Epidermal melanocyte (primary cell): ENCODE results near the gene DNMT3A.
A peak's percentile ranks its signal among the peaks of the same experiment; 100 is the strongest.

Experiments
- DNase-seq: peaks from one replicate; pipeline ENCODE4 v3.0.0; 2011; ENCODE audit warnings: low spot score; ENCODE audit not compliant: insufficient read length

DNMT3A gene

DNA sequence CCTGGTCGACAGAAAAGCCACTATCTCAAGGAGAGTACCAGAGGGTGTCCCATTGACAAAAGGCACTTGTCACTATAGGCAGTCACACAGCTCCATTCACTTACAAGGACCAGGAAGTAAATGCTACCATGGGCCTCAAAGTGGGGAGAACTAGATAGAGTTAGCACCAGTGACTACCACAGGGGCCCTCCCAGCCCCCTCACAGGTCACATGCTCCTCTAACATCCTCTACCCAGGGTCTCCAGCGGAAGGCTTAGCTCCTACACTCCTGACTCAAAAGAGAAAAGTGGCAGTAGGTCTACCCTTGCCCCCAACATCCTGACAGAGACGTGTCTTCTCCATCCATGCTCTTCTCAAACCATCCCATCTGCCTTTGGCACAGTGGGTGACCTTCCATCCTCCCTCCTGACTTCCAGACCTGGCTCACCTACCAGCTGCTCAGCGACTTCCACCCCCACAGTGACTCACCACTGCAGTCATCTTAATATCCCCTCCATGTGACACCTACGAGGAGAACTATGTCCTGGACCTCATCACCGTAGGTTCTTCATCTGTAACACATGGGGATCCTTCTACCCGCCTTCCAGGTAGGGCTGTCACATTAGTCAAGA, 5.6 kb upstream of the DNMT3A start:
- DNase-seq: no peak

DNA sequence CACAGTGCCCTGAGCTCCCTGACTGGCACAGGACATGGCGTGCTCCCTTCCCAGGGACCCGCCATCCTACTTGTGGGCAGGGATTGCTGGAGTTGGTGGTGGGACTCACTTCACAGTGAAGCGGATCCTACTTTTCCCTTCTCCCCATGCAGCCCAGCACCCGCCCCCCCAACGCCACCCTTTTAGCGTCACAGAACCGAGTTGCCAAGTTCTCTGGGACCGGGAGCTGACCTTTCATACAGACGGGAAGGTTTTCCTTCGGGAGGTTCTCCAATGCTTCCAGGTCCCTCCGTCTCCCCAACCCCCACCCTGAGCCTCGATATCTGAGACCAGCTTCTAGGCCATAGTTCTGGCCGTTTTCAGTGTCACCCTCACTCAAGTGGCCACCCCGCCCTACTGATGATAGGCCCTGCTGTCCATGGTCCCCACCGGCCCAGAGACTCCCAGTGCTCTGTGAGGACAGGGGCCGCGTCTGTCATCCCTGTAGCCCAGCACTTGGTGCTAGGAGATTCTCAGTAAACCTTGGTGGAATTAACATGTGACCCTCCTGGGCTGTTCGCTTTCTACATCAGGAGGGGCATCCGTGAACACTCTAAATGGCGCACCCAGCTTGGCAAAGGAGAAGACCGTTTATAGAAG, 1.6 kb upstream of the DNMT3A start:
- no peak for DNase-seq

DNA sequence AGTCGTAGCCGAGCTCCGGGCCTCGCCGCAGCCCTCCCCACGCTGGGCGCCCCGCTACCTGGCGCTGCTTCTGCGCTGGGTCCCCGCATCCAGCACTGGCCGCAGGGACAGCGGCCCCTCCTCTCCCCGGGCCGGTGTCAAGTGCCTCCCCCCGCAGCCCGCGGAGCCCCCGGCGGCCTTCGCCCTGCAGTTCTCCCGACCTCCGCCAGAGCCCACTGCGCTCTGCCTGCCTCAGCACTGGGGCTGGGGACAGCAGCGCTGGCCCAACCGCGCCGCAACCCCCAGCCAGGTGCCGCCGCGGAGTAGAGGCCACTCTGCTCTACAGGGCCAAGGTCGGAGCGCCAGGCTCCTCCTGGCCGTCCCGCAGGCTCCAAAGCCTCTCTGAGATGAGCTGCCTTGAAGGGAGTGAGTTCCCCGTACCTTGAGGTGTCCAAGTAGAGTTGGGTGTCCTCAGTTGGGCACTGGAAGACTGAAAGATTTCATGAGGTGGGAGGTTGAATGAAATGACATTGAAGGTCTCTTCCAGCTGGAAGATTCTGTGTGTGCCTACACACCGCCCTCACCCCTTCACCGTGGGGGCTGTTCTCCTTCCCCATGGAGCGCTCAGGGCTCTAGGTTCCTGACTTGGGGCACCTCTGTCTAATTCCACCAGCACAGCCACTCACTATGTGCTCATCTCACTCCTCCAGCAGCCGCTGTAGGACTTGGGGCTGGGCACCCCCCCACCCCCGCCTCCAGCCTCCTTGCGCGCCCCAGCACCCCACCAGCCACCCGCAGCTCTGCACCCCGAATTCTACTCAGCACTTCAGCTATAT, 854 bp upstream of the DNMT3A start:
- DNase-seq: peak; percentile 86

DNA sequence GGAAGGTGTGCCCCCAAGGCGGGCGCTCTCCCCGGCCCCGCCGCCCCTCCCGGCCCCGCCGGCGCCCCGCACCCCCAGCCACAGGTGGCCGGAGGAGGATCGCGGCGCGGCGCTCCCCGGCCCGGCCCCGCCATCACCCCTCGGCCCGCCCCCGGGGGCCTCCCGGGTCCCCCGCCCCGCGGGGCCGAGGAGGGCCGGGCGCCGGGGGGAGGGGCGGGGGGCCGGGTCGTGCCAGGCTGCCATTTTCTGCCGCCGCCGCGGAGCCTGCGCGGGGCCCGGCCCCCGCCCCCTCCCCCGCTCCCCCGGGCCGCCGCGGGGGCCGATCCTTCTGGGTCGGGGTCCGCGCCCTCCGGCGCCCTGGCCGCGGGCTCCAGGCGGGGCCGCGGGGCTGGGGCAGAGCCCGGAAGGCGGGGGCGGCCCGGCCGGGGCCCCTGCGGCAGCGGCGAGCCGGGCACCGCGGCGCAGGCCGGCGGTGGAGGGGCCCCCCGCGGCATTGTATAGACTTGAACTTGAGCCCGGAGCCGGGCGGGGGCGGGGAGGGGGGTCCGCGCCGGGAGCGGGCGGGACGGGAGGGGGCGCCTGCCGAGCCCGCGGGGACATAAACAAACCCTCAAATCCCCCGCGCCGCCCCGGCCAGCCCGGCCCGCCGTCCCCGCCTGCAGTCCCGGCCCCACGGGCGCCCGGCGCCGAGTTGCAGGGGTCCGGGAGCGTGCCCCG, 556 bp downstream of the DNMT3A start:
- DNase-seq: no peak

DNA sequence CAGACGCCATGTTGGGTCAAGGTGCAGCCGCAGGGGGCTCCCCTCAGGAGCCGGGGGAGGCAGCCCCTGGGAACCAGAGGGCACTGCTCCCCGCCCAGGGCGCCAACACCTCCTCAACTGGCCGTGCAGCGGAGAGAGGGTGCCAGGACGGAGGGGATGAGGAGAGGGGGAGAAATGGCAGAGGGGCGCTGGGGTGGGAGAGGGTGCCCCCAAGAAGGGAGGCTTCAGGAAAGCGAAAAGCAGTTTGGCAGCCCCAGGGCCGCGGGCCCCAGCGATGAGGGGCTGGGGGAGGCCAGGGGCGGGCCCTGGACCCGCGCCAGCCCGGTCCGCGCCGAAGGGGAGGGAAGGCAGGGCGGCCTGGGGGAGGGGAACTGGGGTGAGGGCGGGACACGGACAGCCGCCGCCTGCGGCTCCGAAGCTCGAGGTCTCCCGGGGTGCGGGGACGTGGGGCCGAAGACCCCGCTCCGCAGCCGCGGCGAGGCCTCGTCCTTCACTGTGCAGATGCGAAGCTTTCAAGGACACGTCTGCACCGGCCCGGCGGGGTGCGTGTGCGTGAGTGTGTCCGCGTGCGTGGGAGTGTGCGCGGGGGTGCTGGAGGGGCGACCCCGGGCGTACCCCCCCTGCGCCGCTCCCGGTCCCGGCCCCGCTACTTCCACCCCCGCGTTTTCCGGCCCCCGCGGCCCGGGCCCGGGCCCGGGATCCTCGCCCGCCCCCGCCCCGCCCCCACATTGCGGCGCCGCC, 1.4 kb downstream of the DNMT3A start:
- DNase-seq: no peak

DNA sequence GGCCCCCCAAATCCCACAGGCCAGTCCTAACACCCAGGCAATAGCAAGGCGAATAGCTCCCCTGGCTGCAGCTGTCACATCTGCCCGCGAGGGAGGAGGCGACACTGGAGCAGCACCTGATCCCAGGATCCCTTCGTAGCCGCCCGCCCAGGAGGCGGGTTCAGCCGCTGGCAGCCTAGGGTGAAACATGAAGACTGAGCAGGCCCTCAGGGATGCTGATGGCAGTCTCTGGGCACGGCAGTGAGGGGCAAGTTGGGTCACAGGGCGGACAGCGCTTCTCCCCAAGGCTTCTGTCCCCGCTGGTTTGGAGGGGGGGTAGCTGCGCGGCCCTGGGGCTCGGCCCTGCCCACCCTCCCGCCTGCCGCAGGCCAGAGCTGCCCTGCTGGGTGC, 1.9 kb downstream of the DNMT3A start:
- DNase-seq: no peak

DNA sequence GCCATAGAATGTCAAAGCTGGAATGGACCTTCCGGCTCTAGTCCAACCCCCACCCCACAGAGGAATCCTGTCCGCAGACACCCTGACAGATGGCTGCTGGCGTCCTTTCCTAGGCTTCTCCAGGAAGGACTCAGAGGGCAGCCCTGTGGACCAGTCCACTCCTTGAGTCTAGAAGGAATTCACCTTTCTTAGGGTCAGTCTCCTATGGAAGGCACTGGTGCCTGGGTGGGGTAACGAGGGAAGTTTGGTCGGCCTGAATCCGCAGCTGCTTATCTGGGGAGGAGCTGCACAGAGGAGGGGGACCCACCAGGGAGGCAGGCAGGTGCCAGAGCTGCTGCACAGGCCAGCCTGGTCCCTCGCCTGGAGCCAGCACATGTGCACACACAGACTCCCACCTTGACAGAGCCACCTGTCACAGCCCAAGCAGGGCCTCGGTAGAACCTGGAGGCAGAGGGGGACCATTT, 2.5 kb downstream of the DNMT3A start:
- no peak for DNase-seq

DNA sequence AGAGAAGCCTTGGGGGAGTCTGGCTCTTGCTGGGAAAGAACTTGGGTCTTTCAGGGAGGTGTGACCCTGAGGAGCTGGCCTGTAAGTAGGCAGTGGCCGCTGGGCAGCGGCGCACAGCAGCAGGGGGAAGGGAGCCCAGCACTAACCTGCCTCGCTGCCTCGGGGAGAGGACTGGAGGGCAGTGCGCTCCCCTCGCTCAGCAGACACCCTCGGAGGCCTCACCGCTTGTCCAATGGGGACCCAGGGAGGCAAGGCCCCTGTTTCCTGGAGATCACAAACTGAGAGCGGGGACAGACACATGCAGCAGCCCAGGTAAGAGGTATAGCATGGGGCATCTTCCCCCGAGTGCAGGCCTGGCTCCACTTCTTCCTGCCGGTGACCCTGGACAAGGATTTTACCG, 3.3 kb downstream of the DNMT3A start:
- DNase-seq: no peak

DNA sequence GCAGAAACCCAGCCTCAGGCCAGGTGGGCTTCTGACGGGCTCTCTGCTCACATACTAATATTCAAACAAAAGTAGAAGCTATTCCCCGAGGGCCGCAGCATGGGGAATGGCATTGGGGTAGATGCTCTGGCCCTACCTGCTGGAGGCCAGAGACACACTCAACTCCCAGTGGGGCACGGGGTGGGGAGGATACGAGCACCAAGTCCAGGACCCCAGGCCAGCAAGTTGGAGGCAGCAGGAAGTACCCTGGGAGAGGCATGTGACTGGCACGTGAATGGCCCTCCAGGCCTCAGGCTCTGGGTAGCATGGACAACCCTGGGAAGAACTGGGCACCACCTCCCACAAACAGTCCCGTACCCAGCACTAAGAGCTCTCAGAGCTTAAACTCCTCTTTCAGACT, 3.8 kb downstream of the DNMT3A start:
- no peak for DNase-seq

DNA sequence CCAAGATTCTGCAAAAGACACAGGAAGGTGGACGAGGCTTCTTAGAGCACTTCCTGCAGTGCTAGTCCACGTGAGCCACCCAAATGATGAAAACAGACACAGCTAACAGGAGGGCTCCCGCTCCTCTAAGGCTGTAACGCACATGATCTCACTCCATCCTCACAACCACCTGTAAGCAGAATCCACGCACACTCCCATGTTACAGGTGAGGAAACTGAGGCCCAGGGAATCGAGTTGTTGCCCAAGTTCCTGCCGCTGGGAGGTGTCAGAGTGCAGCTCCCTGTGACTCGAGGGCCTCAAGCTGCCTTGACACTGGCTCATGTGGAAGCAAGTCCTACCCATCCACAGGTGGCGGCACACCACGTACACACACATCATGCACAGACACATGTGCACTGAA, 4.4 kb downstream of the DNMT3A start:
- DNase-seq: no peak

DNA sequence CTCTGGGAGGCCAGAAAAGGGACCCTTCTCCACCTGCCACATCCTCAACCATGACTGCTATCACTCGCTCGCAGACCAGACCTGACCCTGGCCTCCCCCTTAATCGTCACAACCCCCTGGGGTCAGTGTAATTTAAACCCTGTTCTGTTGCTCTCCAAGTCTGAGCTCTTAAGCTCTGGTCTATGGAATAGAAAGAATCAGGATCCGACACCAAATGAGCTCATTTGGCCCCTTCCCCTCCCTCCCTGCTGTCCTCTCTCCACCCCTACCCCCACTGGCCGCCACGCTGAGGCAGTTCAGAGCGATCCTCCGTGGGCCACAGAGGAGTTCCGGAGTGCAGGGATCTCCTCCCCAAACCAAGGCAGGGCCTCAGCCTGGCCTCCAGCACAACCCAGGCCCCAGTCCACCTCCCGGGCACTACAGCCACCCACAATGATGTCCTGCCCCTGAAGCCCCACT, 5.3 kb downstream of the DNMT3A start:
- no peak for DNase-seq

DNA sequence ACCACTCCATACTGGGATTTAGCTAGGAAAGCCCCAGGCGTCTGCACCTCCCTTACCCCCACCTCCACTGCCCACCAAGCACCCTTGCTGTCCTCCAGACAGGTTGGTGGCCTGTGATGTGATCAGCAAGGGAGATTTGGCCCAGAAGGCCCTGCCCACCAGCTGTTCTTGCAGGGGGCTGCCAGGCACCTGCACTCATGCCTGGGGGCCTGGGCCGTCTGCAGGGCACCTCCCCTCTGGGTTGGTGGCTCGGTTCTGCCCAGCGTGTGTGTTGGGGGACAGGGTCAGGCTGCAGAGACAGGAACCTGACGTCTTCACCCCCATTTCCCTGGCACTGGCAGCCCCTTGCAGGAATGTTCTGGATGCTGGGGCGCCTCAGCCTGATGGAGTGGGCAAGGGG, 5.8 kb downstream of the DNMT3A start:
- no peak for DNase-seq

DNA sequence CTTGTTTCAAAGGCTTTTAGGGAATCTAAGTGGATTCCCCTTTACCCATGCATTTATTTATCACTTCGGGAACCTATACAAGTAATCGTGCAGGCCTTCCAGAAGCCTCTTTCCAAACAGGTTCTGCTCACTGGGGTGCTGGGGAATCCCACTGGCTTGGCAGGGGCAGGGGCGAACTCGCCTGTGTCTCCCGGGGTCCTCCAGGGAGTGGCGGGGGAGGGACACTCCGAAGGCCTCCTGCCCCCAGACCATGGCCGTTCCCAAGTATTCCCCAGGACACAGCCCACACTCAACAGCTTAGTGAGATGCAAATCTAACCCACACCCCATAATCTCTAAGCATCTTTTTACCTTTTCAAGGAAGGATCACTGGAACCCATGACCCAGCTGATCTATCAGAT, 6.5 kb downstream of the DNMT3A start:
- no peak for DNase-seq

DNA sequence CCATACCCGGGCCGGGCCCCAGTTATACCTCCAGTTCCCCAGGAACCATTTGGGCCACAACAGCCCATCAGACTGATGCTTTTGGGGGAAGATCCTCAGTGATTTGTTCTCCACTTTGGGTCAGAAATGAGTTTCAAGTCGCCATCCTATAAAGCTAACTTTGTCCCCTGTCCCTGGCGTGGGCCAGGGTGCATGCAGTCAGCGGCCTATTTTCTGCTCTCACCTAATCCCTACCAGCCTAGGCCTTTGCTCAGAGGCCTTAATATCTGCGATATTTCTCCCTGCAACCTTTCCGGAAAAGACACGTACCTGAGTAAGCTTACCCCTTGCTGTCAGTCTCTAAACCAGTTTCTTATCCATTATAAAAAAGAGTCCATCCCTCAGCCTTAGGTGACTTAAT, 7.2 kb downstream of the DNMT3A start:
- DNase-seq: no peak

DNA sequence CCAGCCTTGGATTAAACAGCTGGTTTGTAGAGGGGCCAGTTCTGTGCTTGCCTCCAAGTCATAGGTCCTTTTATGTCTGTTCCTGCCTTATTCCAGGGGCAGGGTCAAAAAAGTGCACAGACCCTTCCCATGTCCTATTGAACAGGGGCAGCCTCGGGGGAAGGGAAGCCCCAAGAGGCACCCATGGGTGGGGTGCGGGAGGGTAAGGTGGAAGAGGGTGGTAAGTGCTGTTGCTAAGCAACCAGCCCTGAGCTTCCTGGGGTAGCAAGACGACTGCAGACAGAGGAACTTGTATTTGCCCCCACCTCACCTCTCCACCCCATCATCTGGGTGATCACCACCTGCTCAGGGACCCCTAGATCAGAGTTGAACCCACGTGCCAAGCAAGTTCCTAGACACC, 7.7 kb downstream of the DNMT3A start:
- no peak for DNase-seq

DNA sequence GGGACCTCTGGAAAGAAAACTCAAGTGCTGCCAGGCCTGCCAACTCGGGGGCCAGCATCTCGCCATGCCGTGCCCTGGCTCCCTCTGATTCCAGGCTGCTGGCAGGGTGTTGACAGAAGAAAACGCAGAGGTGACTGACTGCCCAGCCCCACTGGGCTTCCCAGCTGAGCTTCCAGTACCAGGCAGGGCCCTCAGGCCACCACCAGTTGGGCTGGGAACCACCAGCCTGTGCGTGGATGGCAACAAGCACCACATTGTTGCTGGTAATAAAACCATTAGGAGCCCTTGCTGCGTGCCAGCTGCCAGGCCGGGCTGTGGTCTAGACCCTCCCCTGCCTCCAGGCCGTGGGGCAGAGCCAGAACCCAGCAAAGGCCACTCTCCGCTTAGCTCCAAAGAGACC, 9.2 kb downstream of the DNMT3A start:
- DNase-seq: peak; percentile 92

DNA sequence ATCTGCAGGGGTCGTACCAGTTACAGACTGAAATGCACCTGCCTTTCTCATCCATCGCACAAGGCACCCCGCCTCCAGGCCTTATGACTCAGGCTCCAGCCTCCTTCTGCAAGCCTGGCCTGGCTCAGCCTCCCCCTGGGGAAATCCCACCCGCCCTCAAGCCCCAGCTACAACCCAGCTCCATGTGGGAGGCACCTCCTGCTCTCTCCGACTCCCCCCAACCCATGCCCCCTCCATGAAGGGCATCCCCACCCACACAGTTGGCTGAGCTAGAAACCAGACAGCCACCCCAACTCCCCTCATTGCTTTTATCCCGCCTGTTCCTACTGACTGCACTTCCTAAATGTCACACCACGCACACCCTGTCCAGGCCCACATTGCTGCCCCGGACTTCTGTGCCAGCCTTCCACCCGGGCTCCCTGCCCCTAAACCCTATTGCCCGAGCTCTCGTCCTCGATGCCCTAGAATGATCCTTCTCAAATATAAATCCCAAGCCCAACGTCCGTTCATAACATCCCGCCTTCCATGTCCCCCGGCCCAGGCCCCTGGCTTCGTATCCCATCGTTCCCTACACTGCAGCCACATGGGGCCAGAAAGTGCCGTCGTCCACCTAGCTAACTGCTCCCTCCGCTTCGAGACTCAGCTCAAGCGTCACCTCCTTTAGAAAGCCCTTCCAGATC, 9.9 kb downstream of the DNMT3A start:
- DNase-seq: no peak

DNA sequence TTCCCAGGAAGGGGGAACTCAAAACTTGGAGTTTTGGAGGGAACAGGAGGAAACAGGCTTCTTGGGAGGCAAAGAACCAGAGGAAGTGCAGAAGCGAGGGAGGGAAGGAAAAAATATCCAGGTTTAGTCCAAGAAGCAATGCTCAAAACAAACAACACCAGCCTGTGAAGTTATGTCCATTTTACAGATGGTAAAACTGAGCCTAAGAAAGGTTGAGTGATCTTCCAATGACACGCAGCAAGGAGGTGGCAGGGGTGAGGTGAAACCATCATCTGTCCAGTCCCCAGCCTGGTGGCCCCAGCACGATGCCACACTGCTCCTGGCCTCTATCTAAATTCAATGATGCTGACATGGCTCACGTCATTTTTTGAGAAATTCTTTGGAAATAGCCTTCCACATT, 10.8 kb downstream of the DNMT3A start:
- no peak for DNase-seq

DNA sequence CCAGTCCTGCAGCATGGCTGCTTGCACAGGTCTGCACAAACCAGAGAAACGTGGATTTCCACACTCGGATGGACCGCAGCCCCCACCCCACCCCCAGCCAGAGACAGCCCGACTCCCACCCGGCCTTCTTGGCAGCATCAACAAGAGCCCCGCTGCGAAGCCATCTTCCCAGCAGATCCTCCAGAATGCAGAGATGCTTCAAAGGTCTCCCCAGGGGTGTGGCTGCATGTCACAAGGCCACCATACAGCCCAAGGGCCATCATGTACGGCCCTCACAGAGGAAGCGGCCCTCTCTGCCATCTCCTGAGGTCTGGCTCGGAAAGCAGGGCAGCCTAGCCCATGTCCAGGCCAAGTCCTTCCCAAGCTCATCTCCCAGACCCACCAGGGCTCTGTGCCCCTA, 11.5 kb downstream of the DNMT3A start:
- no peak for DNase-seq
